Breast epithelium (tissue), 3 donors: ENCODE data around the gene HLA-DQA2.

Experiments
- POLR2A ChIP-seq: fragments of 450-650 bp; IDR thresholded peaks from one replicate; pipeline ENCODE4 v1.6.1; 2016; ENCODE audit warnings: antibody characterized with exemption, mild to moderate bottlenecking, moderate library complexity
- TF ChIP-seq, protein P1 (sequence below), 3 donors: fragments of 450-650 bp; IDR thresholded peaks; one replicate each; pipeline ENCODE4 v1.5.1; 2016 to 2017; ENCODE audit warnings: antibody characterized with exemption in 3 of 3, mild to moderate bottlenecking in 3 of 3, moderate library complexity in 3 of 3

DNA sequence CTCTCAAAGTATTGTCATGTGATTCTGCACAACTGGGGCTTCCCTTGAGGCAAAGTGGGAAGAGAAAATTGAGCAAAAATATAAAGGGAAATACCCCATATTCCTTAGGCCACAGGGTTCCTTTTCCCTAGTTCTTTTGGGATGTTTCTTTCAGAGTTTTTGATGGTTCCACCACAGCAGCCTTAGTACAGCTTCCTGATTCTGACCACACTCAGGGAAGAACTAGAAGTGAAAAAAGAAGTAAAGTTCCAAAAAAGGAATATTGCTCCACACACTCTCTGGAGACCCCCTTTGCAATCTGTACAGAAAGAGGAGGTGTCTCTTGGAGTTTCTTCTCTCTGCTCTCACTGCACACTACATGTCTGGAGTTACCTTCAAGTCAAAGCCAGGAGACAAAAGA is 27.9 kb upstream of the HLA-DQA2 start:
- no peak for TF ChIP-seq POLR2A
- TF ChIP-seq, protein P1, sequence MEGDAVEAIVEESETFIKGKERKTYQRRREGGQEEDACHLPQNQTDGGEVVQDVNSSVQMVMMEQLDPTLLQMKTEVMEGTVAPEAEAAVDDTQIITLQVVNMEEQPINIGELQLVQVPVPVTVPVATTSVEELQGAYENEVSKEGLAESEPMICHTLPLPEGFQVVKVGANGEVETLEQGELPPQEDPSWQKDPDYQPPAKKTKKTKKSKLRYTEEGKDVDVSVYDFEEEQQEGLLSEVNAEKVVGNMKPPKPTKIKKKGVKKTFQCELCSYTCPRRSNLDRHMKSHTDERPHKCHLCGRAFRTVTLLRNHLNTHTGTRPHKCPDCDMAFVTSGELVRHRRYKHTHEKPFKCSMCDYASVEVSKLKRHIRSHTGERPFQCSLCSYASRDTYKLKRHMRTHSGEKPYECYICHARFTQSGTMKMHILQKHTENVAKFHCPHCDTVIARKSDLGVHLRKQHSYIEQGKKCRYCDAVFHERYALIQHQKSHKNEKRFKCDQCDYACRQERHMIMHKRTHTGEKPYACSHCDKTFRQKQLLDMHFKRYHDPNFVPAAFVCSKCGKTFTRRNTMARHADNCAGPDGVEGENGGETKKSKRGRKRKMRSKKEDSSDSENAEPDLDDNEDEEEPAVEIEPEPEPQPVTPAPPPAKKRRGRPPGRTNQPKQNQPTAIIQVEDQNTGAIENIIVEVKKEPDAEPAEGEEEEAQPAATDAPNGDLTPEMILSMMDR (IDR thresholded peaks at IDR 0.05), result no peak
